ENCODE measurements around the gene PIERCE2.

DNA sequence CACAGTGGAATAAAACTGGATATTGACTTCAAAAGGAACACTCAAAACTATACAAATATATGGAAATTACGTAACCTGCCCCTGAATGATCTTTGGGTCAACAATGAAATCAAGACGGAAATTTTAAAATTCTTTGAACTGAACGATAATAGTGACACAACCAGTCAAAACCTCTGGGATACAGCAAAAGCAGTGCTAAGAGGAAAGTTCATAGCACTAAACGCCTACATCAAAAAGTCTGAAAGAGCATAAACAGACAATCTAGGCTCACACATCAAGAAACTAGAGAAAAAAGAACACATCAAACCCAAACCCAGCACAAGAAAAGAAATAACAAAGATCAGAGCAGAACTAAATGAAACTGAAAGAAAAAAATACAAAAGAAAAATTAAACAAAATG lies 53.2 kb downstream of the PIERCE2 start:
- TF ChIP-seq POLR2AphosphoS5 (IDR thresholded peaks at IDR 0.05): no peak
- no peak for TF ChIP-seq CTCF (IDR thresholded peaks at IDR 0.05)
- TF ChIP-seq POLR2A (IDR thresholded peaks at IDR 0.05): no peak
- TF ChIP-seq EP300 (IDR thresholded peaks at IDR 0.05; ENCODE audit: low read depth): no peak

Measured in transverse colon (tissue), 4 donors.